ENCODE measurements around the gene SOX13.
"Not testable (repeated sequence)": the region's sequence is repeated elsewhere in the genome, so short reads cannot be mapped to it uniquely, and the experiment has no call there.

The SOX13 gene

GRCh38 chr1:204087181-204087892 lies 14.4 kb downstream of the SOX13 start:
- TF ChIP-seq CTCF (conservative IDR thresholded peaks at IDR 0.05; ENCODE audit: low read depth, low read length): no peak
- no peak overlapping the region for H3K4me3 ChIP-seq (ENCODE audit: low read depth, low read length)
- DNase-seq (ENCODE audit: low read depth): no peak

- no peak for TF ChIP-seq CTCF (conservative IDR thresholded peaks at IDR 0.05; ENCODE audit: low read depth, low read length)
- DNase-seq (ENCODE audit: low read depth): no peak
- H3K4me3 ChIP-seq (ENCODE audit: low read depth, low read length): no peak overlapping the region
Observed at GRCh38 chr1:204087893-204088528, 15.1 kb downstream of the SOX13 start.

- DNase-seq (ENCODE audit: low read depth): no peak
- no peak overlapping the region for H3K4me3 ChIP-seq (ENCODE audit: low read depth, low read length)
- no peak for TF ChIP-seq CTCF (conservative IDR thresholded peaks at IDR 0.05; ENCODE audit: low read depth, low read length)
Observed at GRCh38 chr1:204088596-204088995, 15.7 kb downstream of the SOX13 start.

GRCh38 chr1:204089044-204089751 lies 16.3 kb downstream of the SOX13 start:
- peak; percentile 68 for DNase-seq (ENCODE audit: low read depth)
- no peak for TF ChIP-seq CTCF (conservative IDR thresholded peaks at IDR 0.05; ENCODE audit: low read depth, low read length)
- no peak overlapping the region for H3K4me3 ChIP-seq (ENCODE audit: low read depth, low read length)

GRCh38 chr1:204090132-204090531 lies 17.2 kb downstream of the SOX13 start:
- H3K4me3 ChIP-seq (ENCODE audit: low read depth, low read length): not testable (repeated sequence)

GRCh38 chr1:204091066-204091465 lies 18.2 kb downstream of the SOX13 start:
- H3K4me3 ChIP-seq (ENCODE audit: low read depth, low read length): no peak overlapping the region
- no peak for DNase-seq (ENCODE audit: low read depth)
- TF ChIP-seq CTCF (conservative IDR thresholded peaks at IDR 0.05; ENCODE audit: low read depth, low read length): no peak

More at GRCh38 chr1:204090132-204090531, 17.2 kb downstream of the SOX13 start:
- not testable (repeated sequence) for DNase-seq (ENCODE audit: low read depth)

GRCh38 chr1:204091787-204092312 lies 18.9 kb downstream of the SOX13 start:
- no peak overlapping the region for H3K4me3 ChIP-seq (ENCODE audit: low read depth, low read length)
- no peak for DNase-seq (ENCODE audit: low read depth)
- TF ChIP-seq CTCF (conservative IDR thresholded peaks at IDR 0.05; ENCODE audit: low read depth, low read length): no peak

Measured in choroid plexus epithelial cell (primary cell).